Glutamatergic neuron (in vitro differentiated cells): ENCODE measurements around the gene DRGX. TPM values are rescaled to one million over a fixed set of nuclear protein-coding genes. Genes with fewer than 3 reads are reported as not detected.

Experiments used
- DNase-seq: peaks from one replicate; pipeline ENCODE4 v3.0.0; 2022
- H3K27ac Mint-ChIP-seq: one replicate; pipeline ENCODE4 v1.8.0; 2020; ENCODE audit warnings: mild to moderate bottlenecking, mixed read lengths, inconsistent platforms; ENCODE audit not compliant: unreplicated experiment
- H3K27me3 Mint-ChIP-seq: one replicate; pipeline ENCODE4 v1.8.0; 2020; ENCODE audit warnings: mild to moderate bottlenecking, moderate library complexity, mixed read lengths, inconsistent platforms; ENCODE audit not compliant: unreplicated experiment
- H3K36me3 Mint-ChIP-seq: one replicate; pipeline ENCODE4 v1.8.0; 2020; ENCODE audit warnings: mild to moderate bottlenecking, mixed read lengths, inconsistent platforms; ENCODE audit not compliant: unreplicated experiment
- H3K4me1 Mint-ChIP-seq: one replicate; pipeline ENCODE4 v1.8.0; 2020; ENCODE audit warnings: mild to moderate bottlenecking, low read depth, mixed read lengths, inconsistent platforms; ENCODE audit not compliant: unreplicated experiment
- H3K4me3 Mint-ChIP-seq: one replicate; pipeline ENCODE4 v1.8.0; 2020; ENCODE audit warnings: mild to moderate bottlenecking, mixed read lengths, inconsistent platforms; ENCODE audit not compliant: unreplicated experiment
- H3K9me3 Mint-ChIP-seq: one replicate; pipeline ENCODE4 v1.8.0; 2020; ENCODE audit warnings: mild to moderate bottlenecking, moderate library complexity, mixed read lengths, inconsistent platforms; ENCODE audit not compliant: unreplicated experiment
- CTCF ChIP-seq: fragments of 200-600 bp; sonication (generic); IDR thresholded peaks from one replicate; pipeline ENCODE4 v1.5.0; 2021; ENCODE audit not compliant: partially characterized antibody, unreplicated experiment
- total RNA-seq: library from RNA; stranded (reverse); fragmentation: NEBNext Ultra II Directional; extraction: Animal tissue kit (Norgen Biotek cat#: 25700); gene quantifications from one replicate; pipeline ENCODE4 v1.2.1, GENCODE V29; 2021; ENCODE audit not compliant: unreplicated experiment

DRGX gene
- total RNA-seq, 1 donor from 2014 or later, result 65.2 TPM

DNA sequence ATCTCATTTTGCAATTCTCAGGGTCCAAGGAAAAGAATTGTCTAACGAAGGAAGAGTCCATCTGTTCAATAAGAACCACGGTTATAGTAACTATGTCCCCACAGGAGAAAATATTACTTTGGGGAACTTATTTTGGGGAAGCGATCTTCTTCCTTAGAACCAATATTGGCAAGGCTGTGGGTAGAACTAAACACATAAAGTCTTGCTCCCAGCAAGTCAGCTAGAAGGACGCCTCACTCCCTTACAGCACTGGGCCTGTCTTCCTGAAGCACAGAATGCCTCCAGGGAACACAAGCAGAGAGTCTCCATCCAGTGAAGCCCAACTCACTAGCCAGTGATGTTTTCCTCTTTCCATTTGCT lies 66.8 kb downstream of the DRGX start:
- H3K4me3 Mint-ChIP-seq, result no peak overlapping the region
- peaks cover 5% of the 10 kb centered on the region for H3K4me1 Mint-ChIP-seq
- peaks cover 10% of the 10 kb centered on the region for H3K9me3 Mint-ChIP-seq
- no peak for TF ChIP-seq CTCF
- peaks cover 2% of the 10 kb centered on the region for H3K27me3 Mint-ChIP-seq
- H3K36me3 Mint-ChIP-seq, result no peaks in the 10 kb centered on the region
- no peak overlapping the region for H3K27ac Mint-ChIP-seq
- DNase-seq, result no peak

- no peak for TF ChIP-seq CTCF
- Mint-ChIP-seq H3K9me3 (peaks cover 10% of the 10 kb centered on the region), H3K27me3 (peaks cover 2% of the 10 kb centered on the region), H3K4me3 (no peak overlapping the region), H3K4me1 (peaks cover 5% of the 10 kb centered on the region), H3K36me3 (no peaks in the 10 kb centered on the region), H3K27ac (no peak overlapping the region)
- DNase-seq, result no peak
These were observed 67.3 kb downstream of the DRGX start for GRCh38 chr10:49328401-49329145.

DNA sequence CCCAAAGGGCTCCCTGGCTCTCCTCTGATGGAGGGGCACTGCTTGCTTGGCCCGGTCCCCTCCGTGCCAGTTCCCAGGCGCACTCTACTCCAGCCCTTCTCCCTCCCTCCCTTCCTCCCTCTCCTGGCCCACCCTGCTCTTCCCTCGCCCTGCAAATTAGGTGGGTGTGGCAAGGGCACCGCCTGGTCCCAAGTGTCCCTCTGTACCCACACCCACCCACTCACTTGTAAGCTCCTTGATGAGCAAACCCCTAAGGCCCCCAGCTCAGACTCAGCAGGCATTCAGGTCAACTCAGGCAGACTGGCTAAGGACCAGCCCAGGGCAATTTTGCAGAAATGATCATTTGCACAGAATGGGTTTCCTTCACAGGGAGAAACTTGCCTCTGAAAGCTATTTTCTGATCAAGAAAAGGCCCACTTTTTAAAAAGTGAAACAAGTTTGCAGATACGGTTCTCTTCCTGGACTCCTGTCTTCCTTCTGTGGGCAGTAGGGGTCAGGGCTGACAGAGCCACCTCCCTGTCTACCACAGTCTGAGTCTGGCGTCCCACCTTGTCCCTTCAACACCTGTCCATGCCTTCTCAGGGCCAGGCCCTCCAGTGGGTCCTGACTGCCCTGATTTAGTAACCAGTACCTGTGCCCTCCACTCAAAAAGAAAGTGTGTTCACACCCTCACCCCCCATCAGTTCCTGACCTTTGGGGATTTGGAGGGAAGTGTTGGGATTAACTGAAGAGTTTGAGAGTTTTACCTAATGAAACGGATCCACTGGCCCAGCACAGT lies 68.7 kb downstream of the DRGX start:
- no peak overlapping the region for H3K27ac Mint-ChIP-seq

DNA sequence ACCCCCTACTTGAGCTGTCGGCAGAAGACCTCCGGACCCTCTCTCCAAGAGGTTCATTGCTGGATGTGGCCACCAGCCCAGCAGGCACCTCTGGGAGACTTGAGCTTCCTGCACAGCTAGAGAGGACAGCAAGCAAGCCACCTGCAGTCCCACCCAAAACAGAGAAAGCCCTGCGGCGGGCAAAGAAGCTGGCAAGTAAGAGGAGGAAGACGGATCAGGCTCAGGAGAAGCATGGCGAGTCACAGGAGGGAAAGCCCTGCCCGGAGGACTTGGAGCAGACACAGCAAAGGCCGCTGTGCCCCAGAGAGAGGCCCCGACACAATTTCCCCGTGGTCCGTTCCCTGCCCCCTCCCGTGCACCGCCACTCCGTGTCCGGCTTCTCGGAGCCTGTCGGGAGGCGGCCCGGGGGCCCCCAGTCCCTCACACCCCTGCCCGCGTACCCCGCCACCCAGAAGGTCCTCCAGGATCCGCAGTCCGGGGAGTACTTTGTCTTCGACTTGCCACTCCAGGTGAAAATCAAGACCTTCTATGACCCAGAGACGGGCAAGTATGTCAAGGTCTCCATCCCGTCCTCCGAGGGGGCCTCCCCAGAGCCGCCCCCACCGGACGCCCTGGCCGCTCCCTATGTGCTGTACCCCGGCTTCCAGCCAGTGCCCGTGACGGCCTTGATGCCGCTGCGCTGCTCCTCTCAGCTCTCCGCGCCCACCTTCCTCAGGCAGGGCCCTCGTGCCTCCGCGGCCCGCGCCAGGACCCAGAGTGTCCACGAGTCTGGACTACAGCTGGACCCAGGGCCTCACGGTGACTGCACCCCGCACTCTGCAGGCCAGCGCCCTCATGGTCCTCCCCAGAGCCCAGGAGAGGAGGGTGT lies 69.7 kb downstream of the DRGX start:
- Mint-ChIP-seq H3K9me3 (peaks cover 4% of the 10 kb centered on the region), H3K27ac (no peak overlapping the region), H3K27me3 (peaks cover 2% of the 10 kb centered on the region), H3K4me3 (no peak overlapping the region), H3K4me1 (peaks cover 5% of the 10 kb centered on the region), H3K36me3 (no peaks in the 10 kb centered on the region)
- no peak for TF ChIP-seq CTCF
- no peak for DNase-seq

More for the DNA sequence above, 68.7 kb downstream of the DRGX start:
- TF ChIP-seq CTCF, result no peak
- Mint-ChIP-seq H3K4me1 (peaks cover 5% of the 10 kb centered on the region), H3K27me3 (peaks cover 2% of the 10 kb centered on the region), H3K36me3 (no peaks in the 10 kb centered on the region), H3K4me3 (no peak overlapping the region), H3K9me3 (peaks cover 4% of the 10 kb centered on the region)
- DNase-seq, result no peak
